NCI-H2081 (cell line): ENCODE results near the gene CYTH2.
A peak's percentile ranks its signal among the peaks of the same experiment; 100 is the strongest.

ENCODE experiments used
- DNase-seq, 2 experiments: peaks; one replicate each; lab custom pipeline; 2025; lab: John Stamatoyannopoulos, UW

The CYTH2 gene

DNA sequence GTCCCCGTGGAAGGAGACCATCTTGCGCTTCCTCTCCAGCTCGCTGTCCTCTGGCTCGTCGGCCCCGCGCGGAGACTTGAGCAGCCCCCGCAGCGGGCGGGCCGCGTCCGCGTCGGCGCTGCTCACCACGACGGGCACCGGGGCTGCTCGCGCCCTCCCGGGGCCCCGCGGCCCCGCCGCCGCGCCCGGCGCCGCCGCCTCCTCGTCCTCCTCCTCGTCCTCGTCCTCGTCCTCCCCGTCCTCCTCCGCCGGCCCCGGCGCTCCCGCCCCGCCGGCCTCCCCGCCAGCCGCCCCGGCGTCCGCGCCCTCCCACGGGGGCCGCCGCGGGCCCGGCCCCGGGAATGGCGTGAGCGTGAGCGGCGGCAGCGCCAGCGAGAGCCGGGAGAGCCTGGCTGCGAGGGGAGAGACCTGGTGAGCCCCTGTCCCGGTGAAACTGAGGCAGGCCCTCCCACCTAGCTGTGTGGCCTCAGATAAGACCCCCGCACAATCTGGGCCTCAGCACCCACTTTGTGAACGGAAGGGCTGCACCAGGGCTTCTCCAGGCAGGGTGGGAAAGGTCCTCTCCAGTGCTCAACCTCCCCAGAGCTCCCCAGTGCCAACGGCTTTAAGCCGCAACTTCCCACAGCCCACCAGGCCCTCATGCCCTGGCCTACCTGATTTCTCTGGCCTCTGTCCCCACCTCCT is 24.7 kb downstream of the CYTH2 start:
- no peak for DNase-seq

DNA sequence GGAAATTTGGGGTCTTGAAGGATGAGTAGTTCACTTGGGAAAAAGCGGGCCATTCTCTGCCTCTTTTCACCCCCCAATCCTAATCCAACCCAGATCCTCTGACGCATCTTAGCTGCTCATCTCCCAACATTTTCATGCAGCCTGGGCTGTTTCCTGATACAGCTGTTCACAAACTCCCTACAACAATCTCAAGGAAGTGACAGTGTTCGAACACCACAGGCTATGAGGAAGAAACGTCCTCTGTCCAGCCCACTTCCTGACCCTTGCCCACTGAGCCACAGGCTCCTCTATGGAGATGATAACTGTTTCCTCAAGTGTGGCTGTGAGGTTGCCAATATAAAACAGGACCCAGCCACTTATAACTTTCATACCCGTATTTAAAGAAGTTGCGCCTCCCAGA is 26.2 kb downstream of the CYTH2 start:
- no peak for DNase-seq

DNA sequence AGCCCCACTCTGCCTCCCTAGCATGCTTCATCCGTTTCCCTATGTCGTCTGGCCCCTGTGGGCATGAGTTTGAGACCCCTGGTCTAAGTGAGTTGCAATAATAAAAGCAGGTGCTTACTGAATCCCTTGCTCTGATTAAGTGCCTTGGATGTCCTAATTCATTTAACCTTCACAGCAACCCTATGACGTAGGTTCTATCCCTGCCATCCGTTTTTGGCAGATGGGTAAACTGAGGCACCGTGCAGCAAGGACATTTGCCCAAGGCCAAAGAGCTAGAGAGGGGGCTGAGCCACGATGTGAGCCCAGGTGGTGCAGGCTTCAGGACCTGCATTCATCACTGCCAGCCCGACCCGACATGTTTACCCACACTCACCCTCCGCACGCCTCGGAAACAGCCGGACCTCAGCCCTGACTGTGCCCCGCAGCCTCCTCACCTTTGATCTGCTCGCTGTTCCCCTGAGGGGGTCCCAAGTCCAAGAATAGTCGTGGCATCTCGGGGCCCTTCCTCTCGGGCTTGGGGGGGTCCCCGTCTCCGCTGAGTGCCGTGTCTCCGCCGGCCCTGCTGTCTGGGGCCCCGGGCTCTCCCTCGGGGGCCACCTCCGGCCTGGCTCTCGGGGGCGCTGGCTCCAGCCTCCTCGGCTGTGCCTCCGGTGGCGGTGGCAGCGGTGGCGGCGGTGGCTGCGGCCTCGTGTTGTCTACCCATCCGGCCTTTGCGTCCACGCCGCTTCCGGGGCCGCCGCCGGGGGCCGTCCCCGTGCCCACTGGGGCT is 28.0 kb downstream of the CYTH2 start:
- DNase-seq: no peak

DNA sequence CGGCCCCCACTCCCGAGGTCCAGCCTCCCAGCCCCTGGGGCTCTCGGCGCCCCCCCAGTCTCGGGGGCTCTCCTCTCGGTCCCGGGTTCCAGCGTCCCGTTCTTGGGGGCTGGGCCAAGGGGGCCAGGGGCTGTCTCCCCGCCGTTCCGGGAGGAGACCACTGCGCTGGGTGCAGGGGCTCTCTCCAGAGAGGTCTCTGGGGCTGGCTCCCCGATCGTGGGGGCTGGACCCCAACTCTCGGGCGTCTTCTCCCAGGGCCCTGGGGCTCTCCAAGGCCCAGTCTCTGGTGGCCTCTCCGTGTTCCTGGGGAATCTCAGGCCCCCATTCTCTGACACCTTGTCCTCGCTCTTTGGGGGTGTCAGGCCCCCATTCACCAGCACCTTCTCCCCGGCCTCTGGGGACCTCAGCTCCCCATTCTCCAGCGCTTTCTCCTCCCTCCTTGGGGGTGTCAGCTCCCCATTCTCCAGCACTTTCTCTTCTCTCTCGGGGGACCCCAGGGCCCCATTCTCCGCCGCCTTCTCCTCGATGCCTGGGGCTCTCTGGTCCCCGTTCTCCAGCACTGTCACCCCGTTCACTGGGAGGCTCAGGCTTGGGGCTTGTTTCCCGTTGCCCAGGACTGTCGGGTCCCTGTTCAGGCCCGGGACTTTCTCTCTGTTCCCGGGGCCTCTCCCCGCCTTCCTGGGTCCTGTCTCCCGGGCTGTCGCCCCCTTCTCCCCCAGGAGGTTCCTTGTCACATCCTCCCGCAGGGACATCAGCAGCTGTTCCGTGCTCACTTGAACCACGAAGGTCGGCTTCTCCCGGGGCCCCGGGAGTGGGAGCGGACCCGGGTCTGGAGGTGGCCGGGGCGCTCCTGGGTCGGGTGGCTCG is 28.8 kb downstream of the CYTH2 start:
- no peak for DNase-seq

DNA sequence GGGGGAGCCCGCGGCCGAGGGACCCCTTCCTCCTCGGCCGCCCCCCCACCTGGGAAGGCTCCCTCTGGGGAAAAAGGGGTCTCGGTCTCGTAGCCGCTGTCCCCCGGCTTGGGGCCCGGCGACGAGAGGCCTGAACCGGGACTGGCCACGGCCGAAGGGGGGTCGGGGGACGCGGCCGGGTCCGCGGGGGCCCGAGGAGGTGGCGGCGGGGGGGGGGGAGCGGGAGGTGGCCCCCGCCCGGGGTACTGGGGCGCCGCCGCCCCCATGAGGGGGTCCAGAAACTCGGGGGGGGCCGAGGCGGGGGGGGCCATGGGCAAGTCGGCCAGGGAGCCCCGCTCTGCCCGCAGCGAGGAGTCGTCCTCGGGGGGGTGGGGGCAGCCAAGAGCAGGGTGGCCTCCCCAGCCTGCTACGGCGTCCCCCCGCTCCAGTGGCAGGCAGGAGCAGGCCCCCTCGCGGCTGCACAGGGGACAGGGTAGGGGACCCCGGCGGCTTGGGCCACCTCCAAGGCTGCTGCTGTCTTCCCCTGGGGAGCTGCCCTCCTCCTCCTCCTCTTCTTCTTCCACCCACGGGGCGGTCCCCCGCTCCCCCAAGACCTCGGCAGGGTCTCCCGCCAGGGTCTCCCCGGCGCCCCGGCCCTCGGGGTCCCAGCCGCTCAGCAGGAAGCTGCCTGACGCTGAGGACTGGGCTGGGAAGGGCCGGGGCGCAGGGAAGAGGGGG is 29.6 kb downstream of the CYTH2 start:
- no peak for DNase-seq

DNA sequence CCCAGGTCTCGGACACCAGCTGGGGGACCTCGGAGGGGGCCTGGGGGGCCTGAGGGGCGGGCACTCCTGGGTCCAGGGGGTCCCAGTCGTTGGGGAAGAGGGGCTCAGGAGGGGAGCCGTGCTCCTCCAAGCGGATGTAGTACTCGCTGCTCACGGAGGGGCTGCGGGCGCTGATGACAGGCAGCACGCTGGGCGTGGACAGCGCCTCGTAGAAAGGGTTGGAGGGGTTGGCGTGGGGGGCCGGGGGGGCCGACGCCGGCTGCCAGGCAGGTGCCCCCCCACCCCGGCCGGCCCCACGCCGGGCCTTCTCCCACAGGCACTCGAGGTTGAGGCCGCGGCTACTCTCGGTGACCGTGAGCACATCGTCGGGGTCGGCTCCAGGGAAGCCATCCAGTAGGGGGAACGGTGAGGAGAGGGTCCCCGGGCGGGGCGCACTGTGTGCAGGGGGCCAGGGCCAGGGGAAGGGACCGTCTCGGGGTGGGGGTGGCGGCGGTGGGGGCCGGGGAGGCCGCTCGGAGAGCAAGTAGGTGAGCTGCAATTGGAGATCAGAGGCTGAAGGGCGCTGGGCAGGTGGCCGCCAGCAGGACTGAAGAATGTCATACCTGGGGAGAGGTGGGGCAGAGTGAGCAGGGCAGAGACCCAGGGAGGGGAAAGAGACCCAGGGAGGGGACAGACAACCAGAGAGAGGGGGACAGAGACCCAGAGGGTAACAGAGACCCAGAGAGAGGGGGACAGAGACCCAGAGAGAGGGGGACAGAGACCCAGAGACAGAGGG is 30.3 kb downstream of the CYTH2 start:
- no peak for DNase-seq

DNA sequence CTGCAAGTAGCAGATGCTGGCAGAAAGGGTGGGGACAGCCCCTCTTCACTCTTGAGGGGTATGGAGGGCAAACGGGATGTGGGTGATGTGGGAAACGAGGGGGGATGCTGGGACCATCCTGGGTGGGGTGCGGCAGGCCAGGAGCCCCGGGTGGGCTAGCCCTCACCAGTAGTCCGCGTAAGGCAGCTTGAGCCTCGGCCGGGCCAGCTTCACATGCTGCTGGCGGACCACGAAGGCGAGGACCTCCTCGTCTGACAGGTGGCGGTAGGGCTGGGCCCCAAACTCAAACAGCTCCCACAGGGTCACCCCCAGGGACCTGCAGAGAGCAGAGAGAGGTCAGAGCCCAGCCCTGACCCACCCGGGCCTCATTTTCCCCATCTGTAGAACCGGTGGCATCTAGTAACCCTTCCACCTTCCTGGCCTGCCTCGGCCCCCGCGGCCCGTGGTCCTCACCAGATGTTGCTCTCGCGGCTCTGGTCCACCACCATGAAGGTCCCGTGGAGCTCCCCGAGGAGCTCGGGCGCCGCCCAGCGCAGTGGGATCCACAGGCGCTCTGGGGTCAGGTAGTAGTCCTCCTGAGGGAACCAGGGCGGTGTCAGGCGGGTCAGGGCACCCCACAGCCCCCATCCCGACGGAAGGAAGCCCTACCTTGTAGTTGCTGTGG is 31.8 kb downstream of the CYTH2 start:
- no peak for DNase-seq

DNA sequence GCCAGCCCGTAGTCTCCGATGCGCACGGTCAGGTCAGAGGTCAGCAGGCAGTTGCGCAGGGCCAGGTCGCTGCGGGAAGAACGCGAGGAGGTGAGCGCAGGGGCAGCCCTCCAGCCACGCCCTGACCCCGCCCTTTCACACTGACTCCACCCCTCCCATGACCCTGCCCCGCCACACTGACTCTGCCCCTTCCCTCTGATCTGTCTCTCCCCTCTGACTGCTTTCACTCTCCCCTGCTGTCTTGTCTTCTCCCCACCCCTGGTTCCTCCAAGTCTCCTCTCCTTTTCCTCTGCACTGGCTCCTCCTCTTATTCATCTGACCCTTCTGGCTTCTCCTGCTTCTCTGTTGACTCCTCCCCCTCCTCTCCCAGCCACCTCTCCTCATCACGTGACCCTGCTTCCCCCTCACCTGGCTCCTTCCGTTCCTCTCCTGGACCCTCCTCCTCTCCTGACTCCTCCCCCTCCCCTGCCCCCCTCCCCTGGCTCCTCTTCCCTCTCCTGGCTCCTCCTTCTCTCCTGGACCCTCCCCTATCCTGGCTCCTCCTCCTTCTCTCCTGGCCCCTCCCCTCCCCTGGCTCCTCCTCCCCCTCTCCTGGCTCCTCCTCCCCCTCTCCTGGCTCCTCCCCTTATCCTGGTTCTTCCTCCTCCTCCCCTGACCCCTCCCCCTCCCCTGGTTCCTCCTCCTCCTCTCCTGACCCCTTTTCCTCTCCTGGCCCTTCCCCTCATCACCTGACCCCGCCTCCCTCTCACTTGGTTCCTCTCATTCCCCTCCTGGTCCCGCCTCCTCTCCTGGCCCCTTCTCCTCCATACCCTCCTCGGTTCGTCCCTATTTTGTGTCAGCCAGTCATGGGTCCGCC is 32.6 kb downstream of the CYTH2 start:
- peak; percentile 80 to 87 for DNase-seq

DNA sequence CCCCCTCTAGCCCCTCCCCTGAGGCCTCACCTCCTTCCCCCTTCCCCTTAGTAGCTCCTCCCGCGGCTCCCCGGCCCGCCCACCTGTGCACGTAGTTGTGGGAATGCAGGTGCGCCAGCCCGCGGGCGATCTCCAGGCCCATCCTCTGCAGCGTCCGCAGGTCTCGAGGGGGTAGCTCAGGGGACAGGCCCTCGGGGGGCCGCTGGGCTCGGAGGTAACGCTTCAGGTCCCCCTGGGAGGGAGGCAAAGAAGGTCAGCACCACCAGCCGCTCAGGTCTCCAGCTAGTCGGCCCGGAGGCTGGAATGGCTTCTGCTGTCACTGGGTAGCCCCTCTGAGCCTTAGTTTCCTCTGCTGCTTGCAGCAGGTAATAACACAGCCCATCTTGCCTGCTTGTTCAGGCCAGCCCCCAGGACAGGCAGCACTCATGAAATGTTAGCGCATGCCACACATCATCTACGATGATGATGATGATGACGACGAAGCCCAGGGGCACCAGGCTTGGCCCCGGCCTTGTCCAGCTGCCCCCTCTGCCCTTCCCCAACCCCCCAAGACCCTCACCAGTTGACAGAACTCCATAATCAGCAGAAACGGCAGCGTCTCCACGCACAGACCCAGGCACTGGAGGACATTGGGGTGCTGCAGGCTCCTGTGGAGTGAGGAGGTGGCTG is 33.3 kb downstream of the CYTH2 start:
- no peak for DNase-seq

DNA sequence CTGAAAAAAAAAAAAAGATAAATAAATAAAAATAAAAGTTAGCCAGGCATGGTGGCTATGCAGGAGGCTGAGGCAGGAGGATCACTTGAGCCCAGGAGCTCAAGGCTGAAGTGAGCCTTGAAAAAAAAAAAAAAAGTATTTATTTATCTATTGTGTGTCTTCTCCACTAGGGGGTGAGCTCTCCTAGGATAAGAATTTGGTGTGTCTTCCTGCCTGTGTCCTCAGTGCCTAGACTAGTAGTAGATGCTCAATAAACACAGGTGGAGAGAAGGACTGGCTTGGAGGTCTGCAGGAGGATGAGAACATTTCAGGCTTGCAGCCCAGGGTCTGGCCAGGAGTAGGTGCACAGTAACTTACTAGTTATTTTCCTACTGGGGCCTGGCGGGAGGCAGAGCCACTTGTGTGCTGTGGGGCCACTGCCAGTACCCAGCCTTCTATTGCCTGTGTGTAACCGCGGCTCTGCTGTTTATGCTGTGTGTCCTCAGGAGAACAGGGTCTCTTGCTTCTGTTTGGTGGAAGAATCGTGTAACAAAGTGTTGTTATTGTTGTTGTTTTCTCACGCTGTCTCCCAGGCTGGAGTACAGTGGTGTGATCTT is 37.1 kb downstream of the CYTH2 start:
- DNase-seq: no peak

DNA sequence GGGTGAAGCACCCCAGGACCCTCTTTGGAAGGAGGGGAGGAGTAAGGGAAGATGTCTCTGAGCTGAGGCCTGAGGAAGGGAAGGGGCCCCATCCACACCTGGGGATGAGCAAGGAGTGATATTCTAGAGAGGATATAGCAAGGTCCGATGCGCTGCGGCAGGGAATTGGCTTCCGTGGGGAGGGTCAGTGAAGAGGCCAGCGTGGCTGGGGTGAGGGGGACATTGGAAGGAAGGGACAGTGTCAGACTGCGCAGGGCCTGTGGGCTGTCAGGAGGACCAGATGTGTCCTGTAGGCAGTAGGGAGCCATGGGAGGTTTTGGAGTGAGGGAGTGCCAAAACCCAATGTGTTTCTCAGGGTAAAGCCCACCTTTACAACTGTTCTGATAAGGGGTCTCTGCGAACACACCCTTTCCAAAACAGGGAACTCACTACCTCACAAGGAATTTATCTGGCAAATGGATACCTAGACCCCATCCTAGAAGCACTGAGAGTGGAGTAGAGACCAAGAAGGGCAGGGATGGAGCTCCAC is 38.8 kb downstream of the CYTH2 start:
- DNase-seq: no peak

DNA sequence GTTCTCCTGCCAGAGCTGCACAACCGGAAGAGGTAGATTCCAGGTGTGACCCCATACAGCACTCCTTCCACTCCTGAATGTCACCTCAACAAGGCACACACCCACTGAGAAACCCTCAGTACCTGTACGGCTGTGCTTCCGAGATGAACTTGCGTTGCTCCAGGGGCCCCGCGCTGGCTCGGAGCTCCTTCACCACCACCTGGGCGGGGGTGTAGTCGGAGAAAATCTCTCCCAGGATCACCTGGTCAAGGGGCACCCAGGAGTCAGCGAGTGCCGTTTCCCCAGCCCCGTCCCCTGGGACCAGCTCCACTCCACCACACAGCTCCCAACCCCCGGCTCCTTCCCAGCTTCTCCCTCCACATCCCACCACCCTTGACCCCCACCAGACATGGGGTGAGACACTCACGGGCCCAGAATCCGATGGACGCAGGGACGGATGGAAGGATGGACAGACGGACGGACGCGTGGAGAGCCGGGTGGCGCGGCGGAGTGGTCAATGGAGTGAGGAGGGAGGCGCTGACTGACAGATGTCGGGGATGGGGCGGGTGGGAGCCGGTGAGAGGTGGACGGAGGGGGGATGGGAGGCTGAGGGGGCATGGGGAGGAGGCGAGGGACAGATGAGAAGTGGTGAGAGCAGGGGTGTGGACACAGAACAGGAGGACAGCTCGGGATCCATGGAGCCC is 39.7 kb downstream of the CYTH2 start:
- DNase-seq: no peak

DNA sequence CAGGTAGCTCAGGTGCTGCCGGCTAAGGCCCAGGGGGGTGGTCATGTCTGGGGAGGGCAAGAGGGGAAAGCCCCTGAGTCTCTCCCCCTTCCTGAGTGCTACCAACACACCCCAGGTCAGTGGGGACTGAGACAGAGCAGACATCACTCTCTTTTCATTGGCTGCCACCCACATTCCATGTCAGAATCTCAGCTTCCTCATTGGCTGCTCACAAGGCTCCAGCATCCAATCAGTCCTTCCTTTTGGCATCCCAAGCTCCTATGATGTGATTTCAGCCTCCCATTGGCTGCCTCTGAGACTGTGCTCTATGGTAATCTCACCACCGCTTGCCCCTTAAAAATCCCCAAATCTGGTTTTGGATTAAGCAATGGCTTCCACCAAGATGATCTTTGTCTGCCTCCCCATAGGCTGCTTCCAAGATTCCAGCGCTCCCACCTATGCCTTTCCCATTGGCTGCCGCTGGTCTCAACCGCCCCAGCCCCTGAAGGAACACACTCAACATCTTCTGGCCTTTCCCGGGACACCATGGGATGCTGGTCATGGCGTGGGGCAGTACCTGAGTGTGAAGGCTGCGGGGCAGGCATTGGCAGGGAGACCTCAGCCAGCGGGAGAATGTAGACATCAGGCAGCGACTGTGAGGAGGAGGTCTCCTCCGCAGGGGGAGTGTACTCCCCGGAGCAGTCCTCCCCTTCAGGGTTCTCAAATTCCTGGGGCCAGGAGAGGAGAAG is 40.5 kb downstream of the CYTH2 start:
- no peak for DNase-seq

DNA sequence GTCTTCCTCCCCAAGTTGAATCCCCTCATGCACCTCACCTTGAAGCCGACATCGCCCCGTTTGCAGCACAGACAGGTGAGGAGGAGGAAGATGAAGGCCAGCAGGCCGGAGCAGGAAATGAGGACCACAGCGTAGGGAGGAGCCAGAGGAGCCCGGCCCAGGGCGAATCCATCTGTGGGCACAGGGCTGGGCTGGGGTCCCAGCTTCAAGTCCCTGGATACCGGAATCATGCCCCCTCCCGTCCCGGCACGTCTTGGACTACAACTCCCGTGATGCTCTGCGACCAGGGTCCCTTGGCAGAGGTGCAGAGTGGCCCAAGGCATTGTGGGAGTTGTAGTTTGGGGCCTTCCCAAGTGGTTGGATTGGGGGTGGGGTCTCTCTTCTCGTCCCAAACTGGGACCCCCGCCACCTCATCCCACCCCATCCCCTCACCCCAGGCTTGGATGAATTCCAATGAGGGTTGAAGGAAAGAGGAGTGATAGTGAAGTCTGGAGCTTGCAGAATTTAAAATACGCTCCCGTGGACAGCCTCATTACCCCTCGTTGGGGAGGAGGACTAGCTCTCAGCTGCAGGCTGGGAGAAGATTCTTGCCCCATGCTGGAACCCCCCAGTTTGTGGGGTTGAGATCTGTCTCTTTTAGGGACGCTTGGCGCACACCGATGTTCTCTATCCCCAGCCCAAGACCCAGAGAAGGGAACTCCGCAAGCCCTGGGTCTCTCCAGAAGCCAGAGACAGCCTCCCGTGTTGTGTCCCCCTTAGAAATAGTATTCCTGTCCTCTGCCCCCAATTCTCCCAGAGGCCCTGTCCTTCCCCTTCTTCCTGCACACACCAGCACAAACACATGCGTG is 41.5 kb downstream of the CYTH2 start:
- peak; percentile 53 to 64 for DNase-seq

DNA sequence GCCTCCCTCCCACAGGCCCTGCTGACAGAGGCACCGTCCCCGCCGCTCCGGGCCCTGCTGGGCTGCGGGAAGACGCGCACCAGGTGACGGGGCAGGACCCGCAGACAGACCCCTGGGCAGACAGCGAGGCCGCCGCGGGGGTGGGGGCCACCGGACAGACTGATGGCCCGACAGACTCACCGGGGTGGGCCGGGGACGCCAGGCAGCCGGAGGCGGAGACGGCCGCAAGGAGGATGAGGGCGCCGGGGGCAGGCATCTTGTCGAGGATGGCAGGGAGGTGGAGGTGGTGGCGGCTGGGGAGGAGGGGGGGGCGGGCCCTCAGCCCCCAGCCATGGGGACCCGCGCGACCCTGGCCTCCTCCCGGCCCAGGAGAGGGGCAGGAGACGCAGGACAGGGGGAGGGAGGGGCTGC is 42.2 kb downstream of the CYTH2 start:
- DNase-seq: no peak

DNA sequence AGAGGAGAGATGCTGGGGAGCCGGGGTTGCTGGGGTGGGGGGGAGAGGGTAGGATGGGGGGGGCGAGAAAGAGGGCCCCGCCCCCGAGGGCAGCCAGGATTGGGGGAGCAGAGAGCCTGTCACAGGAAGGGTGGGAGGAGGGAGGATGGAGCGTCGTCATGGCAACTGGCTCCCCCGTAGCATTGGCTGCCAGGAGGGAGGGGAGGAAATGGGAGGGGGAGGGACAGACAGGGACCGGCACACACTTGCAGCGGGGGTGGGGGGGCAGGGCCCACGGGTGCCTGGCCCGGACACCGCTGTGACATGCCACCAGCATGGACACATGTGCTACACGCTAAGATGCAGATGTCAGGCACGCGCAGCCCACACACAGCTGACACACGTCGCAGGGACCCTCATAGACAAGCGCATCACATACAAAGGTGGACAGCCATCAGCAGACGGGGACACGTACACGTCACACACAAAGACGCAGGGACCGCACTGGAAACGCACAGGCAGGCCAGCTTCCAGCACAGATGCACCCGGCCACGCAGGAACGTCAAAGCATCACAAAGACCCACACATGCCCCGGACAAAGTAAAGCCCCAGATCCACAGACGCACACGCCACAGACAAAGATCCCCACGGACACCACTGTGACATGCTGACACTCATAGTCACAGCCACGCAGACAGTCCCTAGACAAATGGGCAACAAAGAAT is 42.8 kb downstream of the CYTH2 start, which contains the start of gene LMTK3:
LMTK3 (minus strand) TSS at position 36 of the 704 bp plus-strand sequence. CDS start 259 bp downstream, outside the sequence.
- DNase-seq: peak; percentile 75 to 78
